Ammon's horn (tissue), 1 donor: ENCODE data around the gene UAP1L1.

Experiments used
- DNase-seq: peaks from one replicate; pipeline ENCODE4 v3.0.0-alpha.2; 2016; ENCODE audit warnings: low spot score

The UAP1L1 gene

DNA sequence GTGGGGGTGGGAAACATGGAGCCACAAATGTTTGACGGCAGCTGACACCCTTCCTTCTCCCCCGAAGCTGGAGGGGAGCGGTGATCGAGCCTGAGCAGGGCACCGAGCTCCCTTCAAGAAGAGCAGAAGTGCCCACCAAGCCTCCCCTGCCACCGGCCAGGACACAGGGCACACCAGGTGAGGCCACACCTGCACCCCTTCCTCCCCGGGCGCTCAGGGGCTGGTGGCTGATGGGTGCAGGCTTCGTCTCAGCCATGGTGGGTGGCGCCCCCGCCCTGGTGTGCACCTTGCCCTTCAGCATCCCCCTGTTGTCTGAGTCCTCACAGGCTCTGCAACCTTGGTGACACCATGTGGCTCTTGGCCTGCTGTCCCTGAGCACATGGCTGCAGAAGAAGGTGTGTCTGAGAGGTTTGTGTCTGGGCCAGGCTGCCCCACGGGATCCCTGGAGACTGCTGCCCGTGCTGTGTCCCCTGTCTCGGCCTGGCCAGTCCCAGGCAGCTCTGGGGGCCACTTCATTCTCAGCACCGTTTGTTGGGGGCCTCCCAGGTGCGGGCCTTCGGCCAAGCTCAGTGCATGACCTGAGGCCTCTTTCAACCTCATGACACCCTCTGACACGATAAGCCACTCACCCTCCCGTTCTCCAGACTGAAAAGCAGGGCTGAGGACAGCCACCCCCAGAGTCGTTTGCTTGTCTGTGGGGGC is 20.6 kb downstream of the UAP1L1 start:
- no peak for DNase-seq

DNA sequence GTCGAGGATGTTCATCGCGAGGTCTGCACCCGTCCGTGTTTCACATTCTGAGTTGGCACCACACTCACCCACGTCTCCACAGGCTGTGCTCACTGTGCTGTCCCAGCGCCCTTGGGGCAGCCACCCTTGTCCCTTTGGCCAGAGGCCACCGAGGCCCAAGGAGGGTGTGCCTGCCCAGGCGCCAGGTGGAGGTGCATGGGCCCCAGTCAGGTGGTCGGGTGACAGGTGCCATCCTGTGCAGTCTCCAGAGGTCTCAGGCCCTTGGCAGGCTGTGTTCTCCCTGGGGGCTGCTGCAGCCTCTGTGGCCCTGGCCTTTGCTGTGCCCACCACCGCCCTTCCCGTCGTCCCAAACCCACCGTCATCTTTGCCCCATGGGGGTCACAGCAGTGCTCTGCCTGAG is 21.9 kb downstream of the UAP1L1 start:
- no peak for DNase-seq

DNA sequence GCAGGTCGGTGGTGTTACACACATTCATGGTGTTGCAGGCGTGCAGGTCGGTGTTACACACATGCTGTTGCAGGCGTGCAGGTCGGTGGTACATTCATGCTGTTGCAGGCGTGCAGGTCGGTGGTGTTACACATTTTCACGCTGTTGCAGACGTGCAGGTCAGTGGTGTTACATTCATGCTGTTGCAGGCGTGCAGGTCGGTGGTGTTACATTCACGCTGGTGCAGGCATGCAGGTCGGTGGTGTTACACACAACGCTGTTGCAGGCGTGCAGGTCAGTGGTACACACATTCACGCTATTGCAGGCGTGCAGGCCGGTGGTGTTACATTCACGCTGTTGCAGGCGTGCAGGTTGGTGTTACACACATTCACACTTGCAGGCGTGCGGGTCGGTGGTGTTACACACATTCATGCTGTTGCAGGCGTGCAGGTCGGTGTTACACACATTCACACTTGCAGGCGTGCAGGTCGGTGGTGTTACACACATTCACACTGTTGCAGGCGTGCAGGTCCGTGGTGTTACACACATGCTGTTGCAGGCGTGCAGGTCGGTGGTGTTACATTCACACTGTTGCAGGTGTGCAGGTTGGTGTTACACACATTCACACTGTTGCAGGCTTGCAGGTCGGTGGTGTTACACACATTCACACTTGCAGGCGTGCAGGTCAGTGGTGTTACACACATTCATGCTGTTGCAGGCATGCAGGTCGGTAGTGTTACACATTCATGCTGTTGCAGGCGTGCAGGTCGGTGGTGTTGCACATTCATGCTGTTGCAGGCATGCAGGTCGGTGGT is 26.1 kb downstream of the UAP1L1 start:
- no peak for DNase-seq

DNA sequence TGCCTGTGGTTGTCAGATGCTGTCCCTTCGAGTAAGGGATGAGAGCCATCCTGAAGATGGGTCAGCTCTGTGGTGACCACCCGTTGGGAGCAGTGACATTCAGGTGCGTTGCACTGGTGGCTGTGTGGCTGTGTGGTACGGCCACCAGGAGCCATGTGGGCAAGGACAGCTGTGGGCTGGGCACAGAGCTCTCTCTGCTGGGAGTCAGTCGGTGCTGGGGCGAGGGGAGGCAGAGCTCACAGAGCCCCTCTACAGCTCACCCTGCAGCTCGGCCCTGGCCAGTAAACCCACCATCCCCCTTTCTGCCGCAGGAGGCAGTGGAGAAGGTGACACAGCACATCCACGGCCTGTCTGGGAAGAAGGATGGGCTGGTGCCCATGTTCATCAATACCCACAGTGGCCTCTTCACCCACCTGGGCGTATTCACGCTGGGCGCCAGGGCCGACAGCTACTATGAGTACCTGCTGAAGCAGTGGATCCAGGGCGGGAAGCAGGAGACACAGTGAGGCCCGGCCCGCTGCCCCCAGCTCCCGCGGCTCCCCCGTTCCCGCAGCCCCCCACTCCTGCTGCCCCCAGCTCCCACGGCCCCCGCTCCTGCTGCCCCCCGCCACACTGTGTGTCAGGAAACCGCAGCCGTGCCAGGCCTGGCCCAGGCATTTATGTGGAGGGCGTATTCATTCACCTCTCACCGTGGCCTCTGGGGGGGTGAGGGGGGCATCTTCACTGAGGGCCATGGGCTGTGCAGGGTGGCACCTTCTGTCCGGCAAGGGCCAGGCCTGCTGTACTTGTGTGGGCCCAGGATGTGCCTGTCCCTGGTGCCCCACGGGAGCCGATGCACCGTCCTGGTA is 28.7 kb downstream of the UAP1L1 start:
- DNase-seq, result no peak

DNA sequence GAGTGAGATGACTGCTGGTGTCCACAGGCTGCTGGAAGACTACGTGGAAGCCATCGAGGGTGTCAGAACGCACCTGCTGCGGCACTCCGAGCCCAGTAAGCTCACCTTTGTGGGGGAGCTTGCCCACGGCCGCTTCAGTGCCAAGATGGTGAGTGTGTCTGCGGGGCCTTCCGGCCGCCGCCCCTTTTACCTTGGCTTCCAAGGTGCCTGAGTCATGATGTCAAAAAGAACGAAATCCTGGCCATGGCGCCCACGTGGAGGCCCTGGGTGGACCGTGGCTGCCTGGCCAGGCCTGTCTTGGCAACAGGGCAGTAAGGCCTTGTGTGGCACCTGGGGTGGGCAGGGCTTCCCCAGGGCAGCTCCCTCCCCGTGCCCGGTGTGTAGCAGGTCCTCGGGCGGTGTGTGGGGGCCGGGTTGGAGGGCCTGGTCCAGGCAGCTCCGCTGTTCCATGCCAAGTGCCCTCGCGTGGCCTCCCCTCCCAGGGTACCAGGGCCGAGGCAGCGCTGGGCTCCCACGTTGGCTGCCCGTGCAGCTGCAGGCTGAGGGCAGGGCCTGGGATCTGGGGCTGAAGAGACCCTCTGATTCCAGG is 29.4 kb downstream of the UAP1L1 start:
- DNase-seq, result no peak

DNA sequence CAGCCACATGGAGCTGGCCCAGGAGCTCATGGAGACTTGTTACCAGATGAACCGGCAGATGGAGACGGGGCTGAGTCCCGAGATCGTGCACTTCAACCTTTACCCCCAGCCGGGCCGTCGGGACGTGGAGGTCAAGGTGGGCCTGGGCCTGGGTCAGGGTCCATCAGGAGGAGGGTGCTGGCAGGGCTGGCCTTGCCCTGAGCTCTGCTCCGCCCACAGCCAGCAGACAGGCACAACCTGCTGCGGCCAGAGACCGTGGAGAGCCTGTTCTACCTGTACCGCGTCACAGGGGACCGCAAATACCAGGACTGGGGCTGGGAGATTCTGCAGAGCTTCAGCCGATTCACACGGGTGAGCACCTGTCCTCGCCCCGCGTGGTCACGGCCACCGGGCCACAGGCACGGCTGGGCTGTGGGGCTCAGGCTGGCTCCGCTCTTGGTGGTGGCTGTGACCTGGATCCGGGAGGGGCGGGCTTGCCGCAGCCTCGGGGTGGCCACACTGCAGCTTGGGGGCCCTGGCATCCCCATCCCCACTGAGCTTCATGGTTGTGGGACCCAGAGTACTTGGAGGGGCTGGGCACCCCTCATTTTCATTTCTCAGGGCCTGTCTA is 30.1 kb downstream of the UAP1L1 start:
- DNase-seq, result no peak

DNA sequence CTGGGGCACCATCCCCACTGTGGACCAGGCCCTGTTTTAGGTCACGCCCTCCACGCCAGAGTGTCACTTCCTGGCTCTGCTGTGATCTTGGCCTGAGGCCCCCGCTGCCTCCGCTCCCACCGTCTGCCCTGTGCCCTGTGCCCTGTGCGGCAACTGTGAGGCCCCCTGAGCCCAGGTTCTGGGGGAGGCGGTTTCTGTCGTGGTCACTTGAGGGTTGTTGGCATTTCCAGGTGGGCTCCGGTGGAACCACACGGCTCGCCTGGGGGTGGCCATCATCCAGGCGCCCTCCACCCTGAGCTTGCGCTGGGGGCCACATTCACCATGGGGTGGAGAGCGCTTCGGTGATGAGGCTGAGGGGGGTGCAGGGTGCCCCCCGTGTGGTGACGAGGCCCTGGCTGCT is 30.7 kb downstream of the UAP1L1 start:
- DNase-seq, result no peak

- no peak for DNase-seq
Measured at GRCh38 chr9:137108608-137109249, 31.4 kb downstream of the UAP1L1 start.

DNA sequence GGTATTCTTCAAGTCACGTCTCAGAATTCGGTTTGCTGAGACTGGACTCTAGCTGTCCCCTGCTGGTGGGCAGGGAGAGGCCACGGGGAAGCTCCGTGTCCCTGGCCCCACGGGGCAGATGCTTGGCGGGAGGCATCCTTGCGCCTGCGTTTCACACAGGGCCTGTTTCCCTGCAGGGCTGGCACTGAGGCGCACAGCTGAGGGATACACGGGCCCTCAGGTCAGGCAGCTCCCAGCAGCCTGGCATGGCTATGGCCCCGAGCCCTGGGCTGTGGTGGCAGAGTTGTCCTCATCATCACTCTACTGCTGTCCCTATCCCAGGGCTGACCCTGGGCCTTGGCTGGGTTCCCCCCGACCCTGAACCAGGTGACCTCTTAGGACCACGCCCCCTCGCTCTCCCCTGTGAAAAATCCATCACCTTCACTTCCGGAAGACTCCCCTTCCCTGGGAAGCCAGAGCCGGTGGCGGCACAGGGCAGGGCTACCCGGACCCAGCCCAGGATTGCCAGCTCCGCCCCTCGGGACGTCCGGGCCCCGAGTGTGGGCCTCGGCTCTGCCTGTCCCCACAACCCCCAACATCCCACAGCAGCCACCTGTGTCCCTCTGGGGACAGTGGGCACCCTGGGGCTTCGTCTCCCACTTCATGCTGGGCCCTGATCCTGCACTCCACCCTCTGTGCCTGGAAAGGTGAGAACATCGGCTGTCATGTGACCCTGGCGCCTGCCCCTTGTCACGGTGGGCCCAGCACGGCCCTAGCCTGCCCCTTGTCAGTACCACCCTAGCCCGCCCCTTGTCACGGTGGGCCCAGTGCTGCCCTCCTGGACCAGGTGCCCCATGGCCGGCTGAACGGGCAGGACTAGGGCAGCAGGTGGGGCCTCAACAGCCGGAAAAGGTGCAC is 32.2 kb downstream of the UAP1L1 start:
- DNase-seq, result no peak

DNA sequence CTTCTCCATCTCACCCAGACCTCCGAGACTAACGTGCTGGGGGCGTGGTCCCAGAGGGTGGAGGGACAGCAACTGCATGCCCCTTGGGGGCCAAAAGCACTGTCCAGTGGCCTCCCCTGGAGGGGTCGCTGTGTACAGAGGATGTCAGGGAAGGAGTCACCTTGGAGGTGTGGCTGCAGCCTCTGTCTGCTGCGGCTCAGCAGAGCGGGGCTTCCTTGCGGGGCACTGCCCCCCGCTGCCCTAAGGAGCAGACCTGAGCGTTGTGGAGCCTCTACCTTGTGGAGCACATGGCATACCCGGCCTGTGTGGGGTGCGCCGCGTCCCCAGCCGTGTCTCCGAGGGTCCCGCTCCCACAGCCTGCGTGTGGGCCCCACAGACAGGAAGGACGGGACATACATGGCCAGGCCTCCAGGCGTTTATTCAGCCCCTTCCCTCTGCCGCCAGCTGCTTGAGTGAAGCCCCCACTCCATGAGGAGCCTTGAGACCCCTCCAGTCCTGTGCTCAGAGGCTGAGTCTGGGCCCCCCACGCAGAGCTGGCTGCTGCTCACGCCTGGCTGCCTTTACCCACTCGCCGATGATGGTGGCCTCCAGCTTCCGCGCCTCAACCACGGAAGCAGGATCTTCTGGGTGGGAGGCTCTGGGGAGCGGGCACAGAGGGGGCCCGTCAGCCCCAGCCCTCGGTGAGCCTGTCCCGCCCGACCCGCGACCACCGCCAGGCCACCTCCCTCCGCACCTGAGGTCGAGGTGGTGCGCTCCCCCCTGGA is 33.0 kb downstream of the UAP1L1 start:
- DNase-seq, result no peak

DNA sequence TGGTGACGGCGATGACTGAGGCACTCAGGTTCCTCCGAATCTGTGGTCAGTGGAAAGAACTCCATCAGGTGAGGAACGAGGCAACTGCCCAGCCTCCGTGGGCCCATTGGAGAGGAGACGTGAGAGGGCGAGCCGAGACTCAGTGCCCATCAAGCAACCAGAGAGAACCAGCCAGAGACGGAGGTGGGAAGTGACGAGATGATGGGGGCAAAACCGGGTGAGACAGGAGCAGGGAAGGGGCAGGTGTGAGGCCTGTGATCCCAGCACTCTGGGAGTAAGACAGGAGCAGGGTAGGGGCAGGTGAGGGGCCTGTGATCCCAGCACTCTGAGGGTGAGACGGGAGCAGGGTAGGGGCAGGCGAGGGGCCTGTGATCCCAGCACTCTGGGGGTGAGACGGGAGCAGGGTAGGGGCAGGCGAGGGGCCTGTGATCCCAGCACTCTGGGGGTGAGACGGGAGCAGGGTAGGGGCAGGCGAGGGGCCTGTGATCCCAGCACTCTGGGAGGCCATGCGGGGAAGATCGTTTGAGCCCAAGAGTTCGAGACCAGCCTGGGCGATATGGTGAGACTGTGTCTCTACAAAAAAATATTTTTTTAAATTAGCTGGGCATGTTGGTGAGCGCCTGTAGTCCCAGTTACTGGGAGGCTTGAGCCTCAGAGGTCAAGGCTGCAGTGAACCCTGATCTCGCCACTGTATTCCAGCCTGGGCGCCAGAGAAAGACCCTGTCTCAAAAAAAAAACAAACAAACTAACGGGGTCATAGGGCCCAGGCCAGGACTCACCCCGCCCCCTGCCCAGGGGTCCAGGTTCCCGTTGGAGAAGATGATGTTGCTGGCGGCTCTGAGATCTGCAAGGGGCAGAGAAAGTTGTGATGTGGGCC is 33.8 kb downstream of the UAP1L1 start:
- no peak for DNase-seq

GRCh38 chr9:137111788-137112563 is 34.7 kb downstream of the UAP1L1 start:
- DNase-seq, result no peak

GRCh38 chr9:137112564-137113384 is 35.5 kb downstream of the UAP1L1 start:
- DNase-seq, result no peak

- no peak for DNase-seq
Measured at GRCh38 chr9:137113385-137114159, 36.3 kb downstream of the UAP1L1 start.

DNA sequence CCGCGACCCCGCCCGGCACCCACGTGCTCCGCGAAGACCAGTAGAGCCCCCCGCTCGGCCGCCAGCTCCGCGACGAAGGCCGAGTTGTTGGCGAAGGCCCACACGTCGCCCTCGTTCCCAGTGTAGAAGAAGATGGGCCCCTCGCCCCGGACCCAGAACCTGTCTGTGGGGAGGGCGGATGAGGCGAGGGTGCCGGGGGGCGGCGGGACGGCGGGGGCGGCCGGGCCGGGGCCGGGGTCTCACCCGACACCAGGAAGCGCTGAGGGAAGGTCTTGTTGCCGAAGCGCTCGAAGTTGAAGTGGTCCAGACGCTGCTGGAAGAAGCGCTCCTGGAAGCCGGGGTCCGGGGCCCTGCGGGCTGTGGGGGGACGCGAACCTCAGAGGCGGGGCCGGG is 36.9 kb downstream of the UAP1L1 start:
- DNase-seq, result no peak
